Measurements from ENCODE around the gene C16orf78. TPM values are rescaled to one million over a fixed set of nuclear protein-coding genes. Genes with fewer than 3 reads are reported as not detected.

The C16orf78 gene
- total and polyA plus RNA-seq, 2 of the 8 experiments (the other 6 are each of a cell fraction or from before 2014, with no cell fraction given): not detected

DNA sequence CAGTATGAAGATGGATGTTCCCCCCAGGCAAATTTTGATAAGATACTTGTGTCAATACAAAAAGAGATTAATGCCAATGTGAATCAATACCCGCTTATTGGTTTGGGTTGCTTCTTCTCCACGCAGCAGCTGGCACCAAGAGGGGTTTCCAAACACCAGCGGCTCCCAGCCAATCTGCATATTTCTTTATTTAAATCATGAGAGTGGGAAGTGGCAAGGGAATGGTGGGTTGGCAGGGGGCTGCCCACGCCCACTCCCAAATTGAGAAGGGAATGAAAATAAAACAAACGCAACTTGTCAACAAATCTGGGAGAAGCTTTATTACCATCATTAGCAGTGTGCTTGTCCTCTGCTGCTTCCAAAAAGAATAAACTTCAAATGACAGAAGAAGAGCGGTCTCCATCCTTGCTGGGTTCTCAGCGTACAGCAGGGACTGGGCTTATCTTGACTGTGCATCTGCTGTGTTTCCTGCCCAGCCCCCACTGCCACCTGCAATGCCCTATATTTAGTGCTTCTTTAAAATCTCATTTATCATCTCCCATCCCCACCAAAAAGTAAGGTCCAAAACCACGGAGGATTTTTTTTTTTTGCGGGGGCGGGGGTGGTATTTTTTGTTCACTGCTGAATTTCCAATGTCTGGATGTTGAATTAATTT lies 34.9 kb upstream of the C16orf78 start:
- no peak overlapping the region for H3K27ac ChIP-seq (ENCODE audit: low read depth, low read length)
- no peaks in the 10 kb centered on the region for H3K23me2 ChIP-seq (ENCODE audit: low read depth, low read length)
- no peaks in the 10 kb centered on the region for H3K9me3 ChIP-seq (ENCODE audit: insufficient read depth in 2 of 2, low read depth in 1 of 2, low read length in 1 of 2)
- H2BK15ac ChIP-seq (ENCODE audit: low read length): no peak overlapping the region
- no peaks in the 10 kb centered on the region for H3K36me3 ChIP-seq (ENCODE audit: control insufficient read depth in 2 of 4, insufficient read depth in 4 of 4, low read length in 3 of 4)
- H3K56ac ChIP-seq (replicated peaks; ENCODE audit: insufficient read length, low read depth, low read length): no peak overlapping the region
- no peak overlapping the region for H3K4me2 ChIP-seq (ENCODE audit: insufficient read depth in 1 of 2, low read depth in 2 of 2, low read length in 2 of 2)
- 86% methylated on average over 10 of the region's 10 CpGs; no CpG with 5 or more reads in 1 of the 2 experiments for WGBS, 2 experiments (ENCODE audit: extremely low coverage in 1 of 2, insufficient coverage in 1 of 2, insufficient read length in 1 of 2, insufficient replicate concordance in 2 of 2, low coverage in 1 of 2, low lambda C conversion rate in 2 of 2, missing lambda C conversion rate in 1 of 2)
- no peak overlapping the region for H2BK12ac ChIP-seq (ENCODE audit: low read depth, low read length)
- no peak overlapping the region for H3K9ac ChIP-seq (replicated peaks in 1 of 4; ENCODE audit: extremely low read depth in 1 of 4, low read depth in 3 of 4, low read length in 3 of 4)
- POLR2A ChIA-PET (ENCODE audit: partially characterized antibody): no interaction called here
- no peaks in the 10 kb centered on the region for H4K20me1 ChIP-seq (replicated peaks in 1 of 2; ENCODE audit: control insufficient read depth in 1 of 2, insufficient read depth in 2 of 2, low read length in 2 of 2)
- no peak overlapping the region for H2BK120ac ChIP-seq (replicated peaks; ENCODE audit: low read depth, low read length)
- H3K4me1 ChIP-seq (replicated peaks in 1 of 4; ENCODE audit: control insufficient read depth in 3 of 4, insufficient read depth in 4 of 4, low read length in 3 of 4): no peaks in the 10 kb centered on the region
- CTCF ChIA-PET (ENCODE audit: partially characterized antibody): interaction anchor here (8.0 kb wide), 1 partner anchor 10 kb away, joined by 67 read pairs; no protein-coding TSS in a partner anchor
- no peak overlapping the region for H2BK20ac ChIP-seq (ENCODE audit: low read length)
- H3K27me3 ChIP-seq (replicated peaks in 1 of 4; ENCODE audit: control insufficient read depth in 3 of 4, extremely low read depth in 1 of 4, insufficient read depth in 3 of 4, low read length in 3 of 4): no peaks in the 10 kb centered on the region; a peak in 1 of 7 replicates
- TF ChIP-seq KDM1A (IDR thresholded peaks at IDR 0.05; ENCODE audit: borderline replicate concordance, low read length) (no peak), FOSL1 (IDR thresholded peaks at IDR 0.05; ENCODE audit: insufficient read depth, low read depth, low read length) (no peak), BACH1 (IDR thresholded peaks at IDR 0.05; ENCODE audit: low read length) (no peak), GTF2F1 (IDR thresholded peaks at IDR 0.05; ENCODE audit: borderline replicate concordance, low read depth, low read length) (no peak), JUN (IDR thresholded peaks at IDR 0.05; ENCODE audit: low read depth, low read length) (no peak), RAD21 (IDR thresholded peaks at IDR 0.05 in 1 of 2, conservative IDR thresholded peaks at IDR 0.05 in 1 of 2; ENCODE audit: low read depth in 2 of 2, low read length in 2 of 2) (no peak), ZNF274 (IDR thresholded peaks at IDR 0.05; ENCODE audit: borderline replicate concordance, extremely low read depth, low read length) (no peak), TAF7 (optimal IDR thresholded peaks at IDR 0.05; ENCODE audit: borderline replicate concordance, low read depth, low read length) (no peak), KDM5A (IDR thresholded peaks at IDR 0.05; ENCODE audit: low read length) (no peak), JUND (IDR thresholded peaks at IDR 0.05; ENCODE audit: low read length) (no peak), EGR1 (IDR thresholded peaks at IDR 0.05; ENCODE audit: borderline replicate concordance, low read depth, low read length) (no peak)
- DNase-seq (ENCODE audit: low read depth in 1 of 2, low spot score in 2 of 2) (no peak), FAIRE-seq (no peak)
- no peak overlapping the region for H4K5ac ChIP-seq (ENCODE audit: insufficient read length, low read depth, low read length)
- no peaks in the 10 kb centered on the region for H3K79me1 ChIP-seq (ENCODE audit: low read depth, low read length)
- H3K18ac ChIP-seq (ENCODE audit: extremely low read depth, low read length): no peak overlapping the region; the same call in 1 of the 2 replicates
- H2AK5ac ChIP-seq (ENCODE audit: low read depth, low read length): no peak overlapping the region
- H4K91ac ChIP-seq (replicated peaks; ENCODE audit: insufficient read length, low read length): no peak overlapping the region
- no peak overlapping the region for H2BK5ac ChIP-seq (ENCODE audit: low read depth, low read length)
- H3K4ac ChIP-seq (replicated peaks; ENCODE audit: insufficient read length, low read depth, low read length): no peak overlapping the region
- no peaks in the 10 kb centered on the region for H3K79me2 ChIP-seq (ENCODE audit: control insufficient read depth in 1 of 2, insufficient read depth in 2 of 2, low read length in 2 of 2)
- H3K23ac ChIP-seq (ENCODE audit: insufficient read length): no peak overlapping the region
- H2AFZ ChIP-seq (ENCODE audit: low read length): no peak overlapping the region
- no peak overlapping the region for H3K4me3 ChIP-seq (ENCODE audit: extremely low read depth in 1 of 4, insufficient read depth in 2 of 4, low read depth in 3 of 4, low read length in 4 of 4)
- H4K8ac ChIP-seq (ENCODE audit: extremely low read depth, insufficient read depth, low read length): no peak overlapping the region
- no peak overlapping the region for H3K14ac ChIP-seq (ENCODE audit: insufficient read length)
